ENCODE data around the gene BARX1.

BARX1 gene

DNA sequence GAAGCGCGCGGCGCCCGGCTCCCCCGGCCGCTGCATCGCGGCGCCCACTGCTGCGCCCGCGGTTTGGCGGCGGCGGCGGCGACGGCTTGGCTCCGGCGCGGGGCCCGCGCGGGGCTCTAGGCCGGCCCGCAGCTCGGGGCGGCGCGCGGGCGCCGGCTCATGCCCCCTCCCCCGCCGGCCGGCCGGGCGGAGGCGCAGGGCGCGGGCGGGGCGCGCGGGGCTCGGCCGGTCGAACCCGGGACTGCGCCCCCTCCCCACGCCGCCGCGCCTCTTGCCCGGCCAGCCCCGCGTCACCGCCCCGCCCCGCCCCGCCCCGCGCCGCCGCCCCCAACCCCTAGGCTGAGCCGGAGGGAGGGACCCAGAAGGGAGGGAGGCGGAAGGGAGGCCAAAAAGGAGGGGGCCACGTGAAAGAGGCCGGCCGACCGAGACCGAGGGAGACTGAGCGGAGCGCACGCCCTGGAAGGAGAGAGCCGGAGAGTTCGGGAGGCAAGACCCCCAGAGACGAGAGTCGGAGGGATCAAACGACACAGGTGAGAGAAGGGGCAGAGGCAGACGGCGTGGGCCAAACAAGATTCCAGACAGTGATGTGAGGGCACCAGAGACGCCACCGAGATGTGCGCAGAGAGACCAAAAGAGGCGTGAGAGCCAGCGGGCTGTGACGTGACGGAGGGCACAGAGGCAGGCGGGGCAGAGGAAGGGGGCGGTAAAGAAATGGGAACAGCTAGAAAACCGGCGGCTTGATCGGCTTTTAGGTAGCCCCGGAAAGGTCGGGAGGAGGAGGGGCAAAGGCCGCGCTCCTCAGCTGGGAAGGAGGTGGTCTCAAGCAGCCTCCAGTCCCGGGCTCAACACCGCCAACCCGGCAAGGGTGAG is at the start of gene BARX1:
Gene BARX1, minus strand, starts transcription at position 245 of the 870 bp plus-strand sequence. Its CDS starts 209 bp downstream, at position 36.
- Histone ChIP-seq H3K36me3 (ENCODE audit: control insufficient read depth in 1 of 2, insufficient read depth in 2 of 2, low read length in 2 of 2) (no peaks in the 10 kb centered on the region), H3K9me3 (ENCODE audit: control insufficient read depth in 1 of 2, low read length in 2 of 2) (no peaks in the 10 kb centered on the region), H3K4me1 (ENCODE audit: control insufficient read depth in 1 of 2, insufficient read depth in 2 of 2, low read length in 2 of 2) (peaks cover 0 to 76% of the 10 kb centered on the region in 2 donors), H3K27ac (ENCODE audit: low read length) (no peak within 1 kb of the TSS), H3K4me3 (ENCODE audit: low read depth in 1 of 2, low read length in 2 of 2) (peak within 1 kb of the TSS; percentile 11 to 45), H3K27me3 (ENCODE audit: low read depth, low read length) (peaks cover 87% of the 10 kb centered on the region)

DNA sequence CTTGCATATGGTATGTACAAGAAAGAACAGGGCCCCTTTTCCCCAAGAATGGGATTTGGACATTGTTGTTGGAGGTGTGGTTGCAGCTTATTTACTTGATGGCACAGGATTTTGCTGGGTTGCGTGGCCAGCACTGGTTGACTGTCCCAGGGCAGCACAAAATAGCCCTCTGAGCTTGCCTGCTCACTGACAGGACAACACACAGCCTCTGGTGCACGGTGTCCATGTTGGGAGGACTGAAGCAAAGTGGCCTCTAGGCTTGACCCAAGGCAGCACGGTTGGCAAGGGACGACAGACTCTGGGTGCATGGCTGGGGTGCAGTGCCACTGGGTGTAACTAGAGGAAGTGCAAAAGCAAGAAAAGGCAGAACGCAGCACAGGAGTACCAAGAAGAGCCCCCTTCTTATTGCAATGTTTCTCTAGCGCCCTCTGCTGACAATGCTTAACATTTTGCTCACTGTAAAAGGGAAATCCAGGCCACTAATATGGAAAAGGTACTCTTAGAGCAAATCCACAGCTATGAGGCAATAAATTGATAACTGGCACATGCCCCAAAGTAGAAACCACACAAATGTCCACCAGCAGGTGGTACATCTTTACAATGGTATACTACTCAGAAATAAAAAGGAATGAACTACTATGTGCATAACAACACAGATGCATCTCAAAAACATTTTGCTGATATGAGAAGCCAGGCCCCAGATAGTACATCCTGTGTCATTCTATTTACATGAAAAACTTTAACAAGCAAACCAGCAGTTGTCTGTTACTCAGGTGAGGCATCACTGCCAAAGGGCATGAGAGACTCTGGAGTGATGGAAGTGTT is 47.4 kb upstream of the BARX1 start:
- no peaks in the 10 kb centered on the region for H3K4me1 ChIP-seq (ENCODE audit: control insufficient read depth in 1 of 2, insufficient read depth in 2 of 2, low read length in 2 of 2)
- no peak overlapping the region for H3K4me3 ChIP-seq (ENCODE audit: low read depth in 1 of 2, low read length in 2 of 2)
- H3K27me3 ChIP-seq (ENCODE audit: low read depth, low read length): no peaks in the 10 kb centered on the region
- H3K36me3 ChIP-seq (ENCODE audit: control insufficient read depth in 1 of 2, insufficient read depth in 2 of 2, low read length in 2 of 2): no peaks in the 10 kb centered on the region
- H3K9me3 ChIP-seq (ENCODE audit: control insufficient read depth in 1 of 2, low read length in 2 of 2): no peaks in the 10 kb centered on the region
- H3K27ac ChIP-seq (ENCODE audit: low read length): no peak overlapping the region

- Histone ChIP-seq H3K4me1 (ENCODE audit: control insufficient read depth in 1 of 2, insufficient read depth in 2 of 2, low read length in 2 of 2) (no peaks in the 10 kb centered on the region), H3K27me3 (ENCODE audit: low read depth, low read length) (no peaks in the 10 kb centered on the region), H3K27ac (ENCODE audit: low read length) (no peak overlapping the region), H3K9me3 (ENCODE audit: control insufficient read depth in 1 of 2, low read length in 2 of 2) (no peaks in the 10 kb centered on the region), H3K36me3 (ENCODE audit: control insufficient read depth in 1 of 2, insufficient read depth in 2 of 2, low read length in 2 of 2) (no peaks in the 10 kb centered on the region), H3K4me3 (ENCODE audit: low read depth in 1 of 2, low read length in 2 of 2) (no peak overlapping the region)
Measured at GRCh38 chr9:93996863-93997262, 41.7 kb upstream of the BARX1 start.

DNA sequence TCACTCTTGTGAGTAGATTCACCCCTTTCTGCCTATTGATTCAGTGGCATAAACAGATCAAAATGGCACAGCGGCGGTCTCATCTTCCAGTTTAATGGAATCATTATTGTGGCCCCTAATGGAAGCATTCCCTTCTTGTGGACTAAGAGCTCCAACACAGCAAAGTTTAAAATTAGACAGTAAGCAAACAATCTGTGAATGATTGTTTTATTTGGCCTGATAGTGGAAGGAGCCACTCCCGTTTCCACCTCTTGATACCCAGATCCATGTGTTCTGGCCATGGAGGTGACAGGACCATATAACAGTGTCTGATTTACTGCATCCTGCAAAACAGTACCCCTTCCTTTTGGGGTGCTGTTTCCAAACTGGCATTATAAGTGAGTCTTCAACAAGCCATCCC is 41.2 kb upstream of the BARX1 start:
- Histone ChIP-seq H3K36me3 (ENCODE audit: control insufficient read depth in 1 of 2, insufficient read depth in 2 of 2, low read length in 2 of 2) (no peaks in the 10 kb centered on the region), H3K4me1 (ENCODE audit: control insufficient read depth in 1 of 2, insufficient read depth in 2 of 2, low read length in 2 of 2) (no peaks in the 10 kb centered on the region), H3K9me3 (ENCODE audit: control insufficient read depth in 1 of 2, low read length in 2 of 2) (no peaks in the 10 kb centered on the region), H3K4me3 (ENCODE audit: low read depth in 1 of 2, low read length in 2 of 2) (no peak overlapping the region), H3K27me3 (ENCODE audit: low read depth, low read length) (no peaks in the 10 kb centered on the region), H3K27ac (ENCODE audit: low read length) (no peak overlapping the region)

GRCh38 chr9:93994545-93994944 is 39.4 kb upstream of the BARX1 start:
- H3K36me3 ChIP-seq (ENCODE audit: control insufficient read depth in 1 of 2, insufficient read depth in 2 of 2, low read length in 2 of 2): no peaks in the 10 kb centered on the region
- H3K27ac ChIP-seq (ENCODE audit: low read length): no peak overlapping the region
- peaks cover 0 to 8% of the 10 kb centered on the region in 2 donors for H3K9me3 ChIP-seq (ENCODE audit: control insufficient read depth in 1 of 2, low read length in 2 of 2)
- H3K4me1 ChIP-seq (ENCODE audit: control insufficient read depth in 1 of 2, insufficient read depth in 2 of 2, low read length in 2 of 2): no peaks in the 10 kb centered on the region
- H3K27me3 ChIP-seq (ENCODE audit: low read depth, low read length): no peaks in the 10 kb centered on the region
- H3K4me3 ChIP-seq (ENCODE audit: low read depth in 1 of 2, low read length in 2 of 2): no peak overlapping the region

GRCh38 chr9:93994132-93994531 is 39.0 kb upstream of the BARX1 start:
- Histone ChIP-seq H3K36me3 (ENCODE audit: control insufficient read depth in 1 of 2, insufficient read depth in 2 of 2, low read length in 2 of 2) (no peaks in the 10 kb centered on the region), H3K9me3 (ENCODE audit: control insufficient read depth in 1 of 2, low read length in 2 of 2) (peaks cover 0 to 8% of the 10 kb centered on the region in 2 donors), H3K27ac (ENCODE audit: low read length) (no peak overlapping the region), H3K4me3 (ENCODE audit: low read depth in 1 of 2, low read length in 2 of 2) (no peak overlapping the region), H3K27me3 (ENCODE audit: low read depth, low read length) (no peaks in the 10 kb centered on the region), H3K4me1 (ENCODE audit: control insufficient read depth in 1 of 2, insufficient read depth in 2 of 2, low read length in 2 of 2) (no peaks in the 10 kb centered on the region)

GRCh38 chr9:93992830-93993229 is 37.7 kb upstream of the BARX1 start:
- no peaks in the 10 kb centered on the region for H3K4me1 ChIP-seq (ENCODE audit: control insufficient read depth in 1 of 2, insufficient read depth in 2 of 2, low read length in 2 of 2)
- no peak overlapping the region for H3K27ac ChIP-seq (ENCODE audit: low read length)
- no peaks in the 10 kb centered on the region for H3K27me3 ChIP-seq (ENCODE audit: low read depth, low read length)
- H3K4me3 ChIP-seq (ENCODE audit: low read depth in 1 of 2, low read length in 2 of 2): no peak overlapping the region
- peaks cover 0 to 8% of the 10 kb centered on the region in 2 donors for H3K9me3 ChIP-seq (ENCODE audit: control insufficient read depth in 1 of 2, low read length in 2 of 2)
- no peaks in the 10 kb centered on the region for H3K36me3 ChIP-seq (ENCODE audit: control insufficient read depth in 1 of 2, insufficient read depth in 2 of 2, low read length in 2 of 2)

GRCh38 chr9:93990448-93990847 is 35.3 kb upstream of the BARX1 start:
- Histone ChIP-seq H3K9me3 (ENCODE audit: control insufficient read depth in 1 of 2, low read length in 2 of 2) (peaks cover 0 to 16% of the 10 kb centered on the region in 2 donors), H3K27me3 (ENCODE audit: low read depth, low read length) (no peaks in the 10 kb centered on the region)

DNA sequence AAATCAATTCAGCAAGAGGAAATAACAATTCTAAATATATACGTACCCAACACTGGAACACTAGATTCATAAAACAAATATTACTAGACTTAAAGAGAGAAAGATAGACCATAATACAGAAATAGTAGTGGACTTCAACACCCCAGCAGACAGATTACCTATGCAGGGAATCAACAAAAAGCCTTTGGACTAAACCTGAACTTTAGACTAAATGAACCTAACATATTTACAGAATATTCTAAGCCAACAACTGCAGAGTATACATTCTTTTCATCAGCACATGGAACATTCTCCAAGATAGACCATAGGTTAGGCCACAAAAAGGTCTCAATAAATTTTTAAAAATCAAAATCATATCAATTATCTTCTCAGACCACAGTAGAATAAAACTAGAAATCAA is 32.9 kb upstream of the BARX1 start:
- H3K4me1 ChIP-seq (ENCODE audit: control insufficient read depth in 1 of 2, insufficient read depth in 2 of 2, low read length in 2 of 2): no peaks in the 10 kb centered on the region
- H3K4me3 ChIP-seq (ENCODE audit: low read depth in 1 of 2, low read length in 2 of 2): no peak overlapping the region
- H3K9me3 ChIP-seq (ENCODE audit: control insufficient read depth in 1 of 2, low read length in 2 of 2): peaks cover 0 to 16% of the 10 kb centered on the region in 2 donors

More at GRCh38 chr9:93990448-93990847, 35.3 kb upstream of the BARX1 start:
- no peaks in the 10 kb centered on the region for H3K36me3 ChIP-seq (ENCODE audit: control insufficient read depth in 1 of 2, insufficient read depth in 2 of 2, low read length in 2 of 2)
- H3K4me3 ChIP-seq (ENCODE audit: low read depth in 1 of 2, low read length in 2 of 2): no peak overlapping the region
- no peak overlapping the region for H3K27ac ChIP-seq (ENCODE audit: low read length)
- H3K4me1 ChIP-seq (ENCODE audit: control insufficient read depth in 1 of 2, insufficient read depth in 2 of 2, low read length in 2 of 2): no peaks in the 10 kb centered on the region

GRCh38 chr9:93984860-93985259 is 29.7 kb upstream of the BARX1 start:
- Histone ChIP-seq H3K27ac (ENCODE audit: low read length) (no peak overlapping the region), H3K27me3 (ENCODE audit: low read depth, low read length) (no peaks in the 10 kb centered on the region), H3K36me3 (ENCODE audit: control insufficient read depth in 1 of 2, insufficient read depth in 2 of 2, low read length in 2 of 2) (no peaks in the 10 kb centered on the region), H3K9me3 (ENCODE audit: control insufficient read depth in 1 of 2, low read length in 2 of 2) (peaks cover 0 to 10% of the 10 kb centered on the region in 2 donors), H3K4me3 (ENCODE audit: low read depth in 1 of 2, low read length in 2 of 2) (no peak overlapping the region), H3K4me1 (ENCODE audit: control insufficient read depth in 1 of 2, insufficient read depth in 2 of 2, low read length in 2 of 2) (no peaks in the 10 kb centered on the region)

More for the DNA sequence above, 32.9 kb upstream of the BARX1 start:
- H3K27ac ChIP-seq (ENCODE audit: low read length): no peak overlapping the region
- no peaks in the 10 kb centered on the region for H3K36me3 ChIP-seq (ENCODE audit: control insufficient read depth in 1 of 2, insufficient read depth in 2 of 2, low read length in 2 of 2)
- no peaks in the 10 kb centered on the region for H3K27me3 ChIP-seq (ENCODE audit: low read depth, low read length)

DNA sequence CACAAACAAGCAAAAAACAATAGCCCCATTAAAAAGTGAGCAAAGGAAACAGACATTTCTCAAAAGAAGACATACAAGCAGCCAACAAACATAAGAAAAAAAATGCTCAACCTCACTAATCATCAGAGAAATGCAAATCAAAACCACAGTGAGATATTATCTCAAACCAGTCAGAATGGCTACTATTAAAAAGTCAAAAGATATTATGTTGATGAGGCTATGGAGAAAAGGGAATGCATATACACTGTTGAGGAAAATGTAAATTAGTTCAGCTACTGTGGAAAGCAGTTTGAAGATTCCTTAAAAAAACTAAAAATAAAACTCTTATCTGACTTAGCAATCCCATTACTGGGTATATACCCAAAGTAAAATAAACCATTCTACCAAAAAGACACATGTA is 28.7 kb upstream of the BARX1 start:
- H3K36me3 ChIP-seq (ENCODE audit: control insufficient read depth in 1 of 2, insufficient read depth in 2 of 2, low read length in 2 of 2): no peaks in the 10 kb centered on the region
- no peaks in the 10 kb centered on the region for H3K27me3 ChIP-seq (ENCODE audit: low read depth, low read length)
- H3K4me3 ChIP-seq (ENCODE audit: low read depth in 1 of 2, low read length in 2 of 2): no peak overlapping the region
- H3K27ac ChIP-seq (ENCODE audit: low read length): no peak overlapping the region
- H3K4me1 ChIP-seq (ENCODE audit: control insufficient read depth in 1 of 2, insufficient read depth in 2 of 2, low read length in 2 of 2): no peaks in the 10 kb centered on the region
- H3K9me3 ChIP-seq (ENCODE audit: control insufficient read depth in 1 of 2, low read length in 2 of 2): peaks cover 0 to 8% of the 10 kb centered on the region in 2 donors

Data from muscle layer of duodenum (tissue), 2 donors.